ENCODE results near the gene GPN3. TPM values are rescaled to one million over a fixed set of nuclear protein-coding genes. Genes with fewer than 3 reads are reported as not detected.

GPN3 gene
- total RNA-seq, 2 experiments from 2014 or later, result 2.7 to 2.8 TPM

DNA sequence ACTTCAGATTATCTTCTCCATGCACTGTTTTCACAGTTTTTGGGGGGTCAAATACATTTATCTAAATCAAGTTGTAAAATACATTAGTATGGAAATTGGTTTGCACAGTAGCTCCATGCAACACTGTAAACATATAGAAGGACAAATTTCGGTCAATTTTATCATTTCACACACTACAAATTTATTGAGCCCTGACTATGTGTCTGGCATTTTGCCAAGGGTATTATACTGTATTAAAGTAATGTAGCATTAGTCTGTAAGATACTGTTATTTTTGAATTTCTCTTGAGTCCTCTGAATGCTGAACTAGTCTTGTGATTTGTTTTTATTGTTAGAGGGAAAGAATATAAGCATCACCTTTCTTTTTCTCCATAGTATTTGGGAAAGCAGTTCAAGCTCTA is 35.4 kb upstream of the GPN3 start:
- Mint-ChIP-seq H3K36me3 (ENCODE audit: low read depth) (peaks cover 12% of the 10 kb centered on the region), H3K4me1 (ENCODE audit: low read depth) (peaks cover 36% of the 10 kb centered on the region), H3K4me3 (peak overlapping the region; percentile 74), H3K9me3 (no peaks in the 10 kb centered on the region), H3K27me3 (no peaks in the 10 kb centered on the region), H3K27ac (peak overlapping the region; percentile 90)
- TF ChIP-seq CTCF (IDR thresholded peaks at IDR 0.05), result no peak
- no peaks in the 10 kb centered on the region for H3K27me3 ChIP-seq (ENCODE audit: control insufficient read depth in 1 of 2, insufficient read depth in 2 of 2, low read length in 2 of 2)
- POLR2A ChIA-PET, result interaction anchor here (1.1 to 2.5 kb wide), 3 partner anchors 35 to 97 kb away, joined by 3 to 9 read pairs (median 7); partner anchors contain the start of genes FAM216A and GPN3
- H3K9me3 ChIP-seq (ENCODE audit: control insufficient read depth in 1 of 2, insufficient read depth in 1 of 2, low read length in 2 of 2), result no peaks in the 10 kb centered on the region
- no peak for ATAC-seq (ENCODE audit: poor library complexity)
- CTCF ChIA-PET, result interaction anchor here (0.5 to 6.2 kb wide), 5 partner anchors 35 to 924 kb away, joined by 3 to 48 read pairs (median 4); partner anchors contain the start of genes ARPC3, FAM216A and GPN3
- intact Hi-C loops (cut with DNase I, micrococcal nuclease), result loop anchor here (2.0 to 5.0 kb wide), 3 partner anchors 53 to 234 kb away; partner anchors contain the start of genes PPTC7 (in 2 of the 2) and ARPC3 (in 1 of the 2)
- H3K36me3 ChIP-seq (ENCODE audit: insufficient read depth, low read length), result no peaks in the 10 kb centered on the region
- peaks cover 24% of the 10 kb centered on the region for H3K4me1 ChIP-seq (ENCODE audit: insufficient read depth, low read length)
- no peak overlapping the region for H3K4me3 ChIP-seq (ENCODE audit: low read length)
- no peak for DNase-seq
- H3K27ac ChIP-seq (ENCODE audit: low read depth in 1 of 2, low read length in 2 of 2), result no peak overlapping the region

- H3K9me3 ChIP-seq (ENCODE audit: control insufficient read depth in 1 of 2, insufficient read depth in 1 of 2, low read length in 2 of 2), result no peaks in the 10 kb centered on the region
- ChIA-PET CTCF (interaction anchor here (0.9 to 6.2 kb wide), 4 partner anchors 33 to 83 kb away, joined by 3 to 48 read pairs (median 14); partner anchors contain the start of genes ARPC3, FAM216A and GPN3), POLR2A (interaction anchor here (0.5 to 3.8 kb wide), 25 partner anchors 8 to 423 kb away, joined by 3 to 115 read pairs (median 5); partner anchors contain the start of genes ARPC3, FAM216A, GPN3 and TCTN1)
- no peaks in the 10 kb centered on the region for H3K36me3 ChIP-seq (ENCODE audit: insufficient read depth, low read length)
- H3K4me1 Mint-ChIP-seq (ENCODE audit: low read depth), result peaks cover 39% of the 10 kb centered on the region
- intact Hi-C loops (cut with DNase I, micrococcal nuclease), result loop anchor here (1.0 to 5.0 kb wide), 6 partner anchors 33 to 235 kb away; partner anchors contain the start of genes ARPC3 (in 2 of the 2), FAM216A (in 2 of the 2), GPN3 (in 2 of the 2) and PPTC7 (in 2 of the 2)
- H3K9me3 Mint-ChIP-seq, result no peaks in the 10 kb centered on the region
- H3K27ac Mint-ChIP-seq, result peak within 1 kb of the TSS; percentile 90
- no peaks in the 10 kb centered on the region for H3K27me3 ChIP-seq (ENCODE audit: control insufficient read depth in 1 of 2, insufficient read depth in 2 of 2, low read length in 2 of 2)
- DNase-seq (peak; percentile 97 to 100 (median 98)), ATAC-seq (ENCODE audit: poor library complexity) (peak; percentile 92)
- H3K36me3 Mint-ChIP-seq (ENCODE audit: low read depth), result peaks cover 12% of the 10 kb centered on the region
- H3K27ac ChIP-seq (ENCODE audit: low read depth in 1 of 2, low read length in 2 of 2), result peak within 1 kb of the TSS; percentile 90 to 93
- peaks cover 24% of the 10 kb centered on the region for H3K4me1 ChIP-seq (ENCODE audit: insufficient read depth, low read length)
- TF ChIP-seq CTCF (IDR thresholded peaks at IDR 0.05), result no peak
- peak within 1 kb of the TSS; percentile 98 for H3K4me3 Mint-ChIP-seq
- no peaks in the 10 kb centered on the region for H3K27me3 Mint-ChIP-seq
- peak within 1 kb of the TSS; percentile 96 for H3K4me3 ChIP-seq (ENCODE audit: low read length)
These were observed 34.0 kb upstream of the GPN3 start, which contains the start of the genes RAD9B and VPS29 for GRCh38 chr12:110501752-110502738. Gene RAD9B (plus strand): TSS chr12:110502331. CDS start chr12:110502338, 7 bp downstream. Gene VPS29 (minus strand): TSS chr12:110502111. CDS start chr12:110502051, 60 bp downstream.

DNA sequence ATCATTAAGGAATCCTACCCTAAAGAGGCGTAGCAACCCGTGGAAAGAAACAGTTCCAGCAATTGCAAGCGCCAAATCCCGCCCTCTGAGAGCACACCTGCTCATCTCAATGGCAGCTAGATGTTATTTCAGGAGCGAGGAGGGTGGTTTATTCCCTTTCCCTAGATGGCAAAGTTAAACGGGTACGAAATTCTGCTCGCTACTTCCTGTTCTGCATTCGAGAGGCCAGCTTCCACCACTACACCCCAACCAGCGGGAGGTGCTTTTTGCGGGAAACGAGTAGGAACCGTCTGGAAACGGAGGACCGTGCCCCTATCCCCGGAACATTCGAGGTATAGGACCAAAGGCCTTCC is 33.3 kb upstream of the GPN3 start:
- ATAC-seq (ENCODE audit: poor library complexity), result peak; percentile 4
- CTCF ChIA-PET, result interaction anchor here (0.9 to 6.2 kb wide), 3 partner anchors 33 to 70 kb away, joined by 3 to 48 read pairs (median 24); partner anchors contain the start of genes ARPC3, FAM216A and GPN3
- H3K27ac ChIP-seq (ENCODE audit: low read depth in 1 of 2, low read length in 2 of 2), result peak overlapping the region; percentile 90 to 93
- DNase-seq, result peak in 8 of 14 experiments; percentile 0 to 58 (median 8)
- intact Hi-C loops (cut with DNase I, micrococcal nuclease), result loop anchor here (2.0 to 5.0 kb wide), 3 partner anchors 33 to 236 kb away; partner anchors contain the start of genes PPTC7 (in 2 of the 2), FAM216A (in 1 of the 2) and GPN3 (in 1 of the 2)
- Mint-ChIP-seq H3K4me3 (peak overlapping the region; percentile 98), H3K9me3 (no peaks in the 10 kb centered on the region), H3K36me3 (ENCODE audit: low read depth) (peaks cover 18% of the 10 kb centered on the region), H3K27ac (peak overlapping the region; percentile 90), H3K27me3 (no peaks in the 10 kb centered on the region), H3K4me1 (ENCODE audit: low read depth) (peaks cover 39% of the 10 kb centered on the region)
- H3K4me1 ChIP-seq (ENCODE audit: insufficient read depth, low read length), result peaks cover 24% of the 10 kb centered on the region
- H3K36me3 ChIP-seq (ENCODE audit: insufficient read depth, low read length), result peaks cover 4% of the 10 kb centered on the region
- no peaks in the 10 kb centered on the region for H3K27me3 ChIP-seq (ENCODE audit: control insufficient read depth in 1 of 2, insufficient read depth in 2 of 2, low read length in 2 of 2)
- no peak for TF ChIP-seq CTCF (IDR thresholded peaks at IDR 0.05)
- H3K4me3 ChIP-seq (ENCODE audit: low read length), result peak overlapping the region; percentile 96
- H3K9me3 ChIP-seq (ENCODE audit: control insufficient read depth in 1 of 2, insufficient read depth in 1 of 2, low read length in 2 of 2), result no peaks in the 10 kb centered on the region
- POLR2A ChIA-PET, result interaction anchor here (0.7 to 3.8 kb wide), 9 partner anchors 17 to 240 kb away, joined by 3 to 115 read pairs (median 5); partner anchors contain the start of genes ARPC3, FAM216A and GPN3
